ENCODE data around the gene VWA8.

The VWA8 gene

DNA sequence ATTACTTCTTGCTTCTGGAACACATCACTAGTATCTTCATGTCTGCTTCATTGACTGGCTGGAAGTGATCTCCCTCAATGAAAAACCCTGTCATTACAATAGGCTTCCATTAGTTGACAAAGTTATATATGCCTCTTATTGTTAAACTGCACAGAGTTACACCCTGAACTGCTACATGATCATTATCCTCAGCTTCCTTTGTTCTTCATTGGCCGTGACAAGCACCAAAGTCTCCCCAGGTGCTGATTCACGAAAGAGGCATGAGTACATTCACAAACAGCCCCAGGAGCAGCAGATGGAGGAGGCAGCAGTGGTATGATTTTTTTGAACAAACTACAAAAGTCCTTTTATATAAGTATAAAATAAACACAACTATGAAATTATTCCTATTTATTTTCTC lies 51.4 kb downstream of the VWA8 start:
- TF ChIP-seq SIN3A (IDR thresholded peaks at IDR 0.05; ENCODE audit: borderline replicate concordance, insufficient read depth, low read length) (no peak), FOXP2 (optimal IDR thresholded peaks at IDR 0.05; ENCODE audit: borderline replicate concordance, extremely low read depth, extremely low read length, insufficient read depth) (no peak), TAF1 (IDR thresholded peaks at IDR 0.05; ENCODE audit: borderline replicate concordance, insufficient read depth, low read length) (no peak), POLR2AphosphoS5 (IDR thresholded peaks at IDR 0.05; ENCODE audit: low read depth, low read length) (no peak)
- TF ChIP-seq, protein P1, sequence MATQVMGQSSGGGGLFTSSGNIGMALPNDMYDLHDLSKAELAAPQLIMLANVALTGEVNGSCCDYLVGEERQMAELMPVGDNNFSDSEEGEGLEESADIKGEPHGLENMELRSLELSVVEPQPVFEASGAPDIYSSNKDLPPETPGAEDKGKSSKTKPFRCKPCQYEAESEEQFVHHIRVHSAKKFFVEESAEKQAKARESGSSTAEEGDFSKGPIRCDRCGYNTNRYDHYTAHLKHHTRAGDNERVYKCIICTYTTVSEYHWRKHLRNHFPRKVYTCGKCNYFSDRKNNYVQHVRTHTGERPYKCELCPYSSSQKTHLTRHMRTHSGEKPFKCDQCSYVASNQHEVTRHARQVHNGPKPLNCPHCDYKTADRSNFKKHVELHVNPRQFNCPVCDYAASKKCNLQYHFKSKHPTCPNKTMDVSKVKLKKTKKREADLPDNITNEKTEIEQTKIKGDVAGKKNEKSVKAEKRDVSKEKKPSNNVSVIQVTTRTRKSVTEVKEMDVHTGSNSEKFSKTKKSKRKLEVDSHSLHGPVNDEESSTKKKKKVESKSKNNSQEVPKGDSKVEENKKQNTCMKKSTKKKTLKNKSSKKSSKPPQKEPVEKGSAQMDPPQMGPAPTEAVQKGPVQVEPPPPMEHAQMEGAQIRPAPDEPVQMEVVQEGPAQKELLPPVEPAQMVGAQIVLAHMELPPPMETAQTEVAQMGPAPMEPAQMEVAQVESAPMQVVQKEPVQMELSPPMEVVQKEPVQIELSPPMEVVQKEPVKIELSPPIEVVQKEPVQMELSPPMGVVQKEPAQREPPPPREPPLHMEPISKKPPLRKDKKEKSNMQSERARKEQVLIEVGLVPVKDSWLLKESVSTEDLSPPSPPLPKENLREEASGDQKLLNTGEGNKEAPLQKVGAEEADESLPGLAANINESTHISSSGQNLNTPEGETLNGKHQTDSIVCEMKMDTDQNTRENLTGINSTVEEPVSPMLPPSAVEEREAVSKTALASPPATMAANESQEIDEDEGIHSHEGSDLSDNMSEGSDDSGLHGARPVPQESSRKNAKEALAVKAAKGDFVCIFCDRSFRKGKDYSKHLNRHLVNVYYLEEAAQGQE (IDR thresholded peaks at IDR 0.05; ENCODE audit: insufficient read depth in 1 of 2, low read depth in 2 of 2, low read length in 2 of 2), result no peak

DNA sequence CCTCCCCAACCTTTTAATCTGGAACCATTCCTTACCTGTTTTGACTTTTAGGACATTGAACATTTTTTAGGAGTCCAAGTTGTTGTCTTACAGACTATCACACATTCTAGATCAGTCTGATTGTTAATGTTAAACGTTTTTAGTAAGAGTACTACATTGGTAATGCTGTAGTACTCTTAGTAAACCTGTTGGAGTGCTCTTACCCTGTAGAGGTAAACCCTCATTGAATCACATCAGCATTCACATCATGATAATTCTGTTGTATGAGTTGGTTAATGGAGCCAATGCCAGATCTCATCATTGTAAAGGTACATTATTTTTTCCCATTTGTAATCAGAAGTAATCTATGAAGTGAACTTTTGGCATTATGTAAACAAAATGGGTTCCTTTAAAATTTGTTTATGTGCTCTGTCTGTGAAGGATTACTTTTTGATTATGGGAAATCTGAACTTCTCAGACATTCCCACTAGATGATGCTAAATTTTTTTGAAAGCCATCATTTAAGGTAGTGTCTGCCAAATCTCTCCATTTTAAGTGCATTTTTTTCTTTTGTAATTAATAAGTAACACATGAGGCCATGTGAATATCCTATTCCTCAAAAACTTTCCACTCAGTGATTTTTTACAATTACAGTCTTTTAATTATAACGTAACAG lies 55.2 kb downstream of the VWA8 start:
- TF ChIP-seq SIN3A (IDR thresholded peaks at IDR 0.05; ENCODE audit: borderline replicate concordance, insufficient read depth, low read length), result no peak
- TF ChIP-seq FOXP2 (optimal IDR thresholded peaks at IDR 0.05; ENCODE audit: borderline replicate concordance, extremely low read depth, extremely low read length, insufficient read depth), result no peak
- TF ChIP-seq TAF1 (IDR thresholded peaks at IDR 0.05; ENCODE audit: borderline replicate concordance, insufficient read depth, low read length), result no peak
- TF ChIP-seq, protein P1 (IDR thresholded peaks at IDR 0.05; ENCODE audit: insufficient read depth in 1 of 2, low read depth in 2 of 2, low read length in 2 of 2), result no peak
- no peak for TF ChIP-seq POLR2AphosphoS5 (IDR thresholded peaks at IDR 0.05; ENCODE audit: low read depth, low read length)

DNA sequence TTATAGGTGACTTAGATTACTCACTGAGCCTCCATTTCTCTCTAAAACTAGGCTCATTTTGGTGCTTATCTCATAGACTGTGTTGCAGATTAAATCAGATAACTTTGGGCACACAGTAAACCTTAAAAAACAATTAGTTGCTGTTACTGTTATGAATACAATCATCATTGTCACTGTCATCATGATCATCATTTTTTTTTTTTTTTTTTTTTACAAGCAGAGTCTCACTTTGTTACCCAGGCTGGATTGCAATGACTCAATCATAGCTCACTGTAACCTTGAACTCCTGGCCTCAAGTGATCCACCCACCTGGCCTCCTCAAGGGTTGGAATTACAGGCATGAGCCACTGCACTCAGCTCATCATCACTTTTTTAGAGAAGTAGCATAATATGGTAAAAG lies 60.0 kb downstream of the VWA8 start:
- TF ChIP-seq FOXP2 (optimal IDR thresholded peaks at IDR 0.05; ENCODE audit: borderline replicate concordance, extremely low read depth, extremely low read length, insufficient read depth), result no peak
- no peak for TF ChIP-seq SIN3A (IDR thresholded peaks at IDR 0.05; ENCODE audit: borderline replicate concordance, insufficient read depth, low read length)
- no peak for TF ChIP-seq TAF1 (IDR thresholded peaks at IDR 0.05; ENCODE audit: borderline replicate concordance, insufficient read depth, low read length)

DNA sequence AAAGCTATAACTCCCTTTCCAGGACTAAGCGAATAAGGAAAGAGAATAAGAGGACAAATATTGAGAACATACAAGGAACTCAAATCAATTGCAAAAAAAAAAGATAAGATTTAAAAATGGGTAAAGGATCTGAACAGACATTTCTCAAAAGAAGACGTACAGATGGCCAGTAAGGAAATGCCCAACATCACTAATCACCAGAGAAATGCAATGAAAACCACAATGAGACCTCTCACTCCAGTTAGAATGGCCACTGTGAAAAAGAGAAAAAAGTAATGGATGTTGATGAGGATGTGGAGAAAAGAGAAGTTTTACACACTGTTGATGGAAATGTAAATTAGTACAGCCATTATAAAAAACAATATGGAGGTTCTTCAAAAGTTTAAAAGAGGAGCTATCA lies 63.8 kb downstream of the VWA8 start:
- TF ChIP-seq TAF1 (IDR thresholded peaks at IDR 0.05; ENCODE audit: borderline replicate concordance, insufficient read depth, low read length) (no peak), SIN3A (IDR thresholded peaks at IDR 0.05; ENCODE audit: borderline replicate concordance, insufficient read depth, low read length) (no peak), FOXP2 (optimal IDR thresholded peaks at IDR 0.05; ENCODE audit: borderline replicate concordance, extremely low read depth, extremely low read length, insufficient read depth) (no peak), POLR2AphosphoS5 (IDR thresholded peaks at IDR 0.05; ENCODE audit: low read depth, low read length) (no peak)
- TF ChIP-seq, protein P1 (IDR thresholded peaks at IDR 0.05; ENCODE audit: insufficient read depth in 1 of 2, low read depth in 2 of 2, low read length in 2 of 2), result no peak

DNA sequence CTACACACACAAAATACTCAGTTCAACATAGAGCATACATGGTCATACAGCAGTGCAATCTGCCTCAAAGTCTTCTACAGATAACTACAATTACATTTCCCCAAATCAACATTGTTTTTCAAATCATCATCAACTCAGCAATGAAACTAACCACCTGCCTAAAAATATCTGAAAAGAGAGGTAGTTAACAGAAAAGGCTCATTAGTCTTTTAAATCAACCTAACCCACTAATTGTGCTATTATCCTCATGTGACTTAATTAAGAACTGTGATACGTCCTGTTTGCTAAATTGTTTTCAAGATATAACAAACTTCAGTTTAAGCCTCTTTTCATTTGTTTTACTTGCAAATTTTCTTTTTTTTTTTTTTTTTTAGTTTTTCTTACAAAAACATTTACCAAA lies 65.4 kb downstream of the VWA8 start:
- TF ChIP-seq, protein P1 (IDR thresholded peaks at IDR 0.05; ENCODE audit: insufficient read depth in 1 of 2, low read depth in 2 of 2, low read length in 2 of 2), result no peak
- no peak for TF ChIP-seq POLR2AphosphoS5 (IDR thresholded peaks at IDR 0.05; ENCODE audit: low read depth, low read length)
- TF ChIP-seq SIN3A (IDR thresholded peaks at IDR 0.05; ENCODE audit: borderline replicate concordance, insufficient read depth, low read length), result no peak
- no peak for TF ChIP-seq TAF1 (IDR thresholded peaks at IDR 0.05; ENCODE audit: borderline replicate concordance, insufficient read depth, low read length)
- TF ChIP-seq FOXP2 (optimal IDR thresholded peaks at IDR 0.05; ENCODE audit: borderline replicate concordance, extremely low read depth, extremely low read length, insufficient read depth), result no peak
